GM23338 (cell line): Measurements from ENCODE around the gene CLDN6.

Experiments
- CREB1 ChIP-seq: fragments of 250-450 bp; sonication (Bioruptor Pico); IDR thresholded peaks from 2 replicates; pipeline ENCODE4 v1.5.0; 2020; ENCODE audit warnings: low read depth, mild to moderate bottlenecking, moderate library complexity
- CTCF ChIP-seq, 2 experiments: fragments of 200-600 bp in 1 of 2; sonication (generic) in 1 of 2; conservative IDR thresholded peaks; 2 replicates each; pipeline versions ENCODE4 v1.5.1 to v1.6.1; 2016 to 2017; ENCODE audit warnings: antibody characterized with exemption in 2 of 2, low read depth in 2 of 2, mild to moderate bottlenecking in 2 of 2, moderate library complexity in 1 of 2
- ETS1 ChIP-seq: IDR thresholded peaks from 2 replicates; pipeline ENCODE4 v1.6.1; 2016; ENCODE audit warnings: antibody characterized with exemption
- EZH2 ChIP-seq: fragments of 200-600 bp; sonication (generic); IDR thresholded peaks from one replicate; pipeline ENCODE4 v1.8.0; 2017; ENCODE audit warnings: antibody characterized with exemption, mild to moderate bottlenecking, low read depth; ENCODE audit not compliant: unreplicated experiment
- EZH2phosphoT487 ChIP-seq: fragments of 200-600 bp; sonication (generic); IDR thresholded peaks from one replicate; pipeline ENCODE4 v1.8.1; 2018; ENCODE audit warnings: antibody characterized with exemption; ENCODE audit not compliant: unreplicated experiment
- JUNB ChIP-seq: IDR thresholded peaks from one replicate; pipeline ENCODE4 v1.6.1; 2016; ENCODE audit warnings: antibody characterized with exemption; ENCODE audit not compliant: unreplicated experiment
- POLR2AphosphoS5 ChIP-seq: IDR thresholded peaks from 2 replicates; pipeline ENCODE4 v1.6.1; 2016; ENCODE audit warnings: antibody characterized with exemption, low read depth
- REST ChIP-seq: IDR thresholded peaks from one replicate; pipeline ENCODE4 v1.6.1; 2018; ENCODE audit warnings: antibody characterized with exemption; ENCODE audit not compliant: unreplicated experiment
- ZNF114 ChIP-seq: fragments of 250-450 bp; sonication (Bioruptor Pico); IDR thresholded peaks from 2 replicates; pipeline ENCODE4 v1.5.0; 2020; ENCODE audit warnings: mild to moderate bottlenecking, moderate library complexity

- no peak for TF ChIP-seq JUNB
- TF ChIP-seq POLR2AphosphoS5: no peak
- no peak for TF ChIP-seq CTCF (conservative IDR thresholded peaks at IDR 0.05; ENCODE audit: low read depth in 2 of 2)
- no peak for TF ChIP-seq EZH2phosphoT487
- no peak for TF ChIP-seq EZH2
- TF ChIP-seq ETS1: no peak
- no peak for TF ChIP-seq CREB1 (CRISPR knock-in tag)
- no peak for TF ChIP-seq ZNF114 (CRISPR knock-in tag)
- no peak for TF ChIP-seq REST
These were observed 9.5 kb upstream of the CLDN6 start for GRCh38 chr16:3027489-3027795.
